Stomach (tissue), 19 donors: ENCODE measurements around the gene KAT14. TPM values are rescaled to one million over a fixed set of nuclear protein-coding genes. Genes with fewer than 3 reads are reported as not detected.
"Not testable (repeated sequence)": the region's sequence is repeated elsewhere in the genome, so short reads cannot be mapped to it uniquely, and the experiment has no call there.

Experiments used
- DNase-seq, 2 donors: peaks; one replicate each; pipeline versions ENCODE4 v3.0.0 to v3.0.0-alpha.2; 2013 to 2019
- H3K27ac ChIP-seq, 5 donors: fragments of 200-600 bp in 4 of 5; sonication (generic) in 4 of 5; one replicate each; pipeline ENCODE4 v1.5.1; 2013 to 2019; ENCODE audit warnings: mild to moderate bottlenecking in 1 of 5, moderate library complexity in 1 of 5
- H3K27me3 ChIP-seq, 3 donors: fragments of 200-600 bp; sonication (generic); one replicate each; pipeline ENCODE4 v1.5.1; 2017 to 2019; ENCODE audit warnings: mixed run types in 1 of 3
- H3K36me3 ChIP-seq, 4 donors: fragments of 200-600 bp; sonication (generic); 1 replicate in 3 of 4; 2 replicates in 1 of 4; pipeline ENCODE4 v1.5.1; 2016 to 2019
- H3K4me1 ChIP-seq, 4 donors: fragments of 200-600 bp; sonication (generic); one replicate each; pipeline ENCODE4 v1.5.1; 2016 to 2019
- H3K4me3 ChIP-seq, 4 donors: fragments of 200-600 bp; sonication (generic) in 3 of 4; one replicate each; pipeline ENCODE4 v1.5.1; 2016 to 2019; ENCODE audit warnings: mild to moderate bottlenecking in 1 of 4
- H3K9me3 ChIP-seq, 4 donors: fragments of 200-600 bp; sonication (generic); one replicate each; pipeline ENCODE4 v1.5.1; 2016 to 2019
- CTCF ChIP-seq, 7 experiments: fragments of 450-650 bp in 4 of 7; fragments of 200-600 bp in 3 of 7; sonication (generic) in 3 of 7; IDR thresholded peaks; one replicate each; pipeline ENCODE4 v1.5.1; 2016 to 2019; ENCODE audit warnings: antibody characterized with exemption in 7 of 7, control low read depth in 2 of 7, mild to moderate bottlenecking in 1 of 7
- EP300 ChIP-seq: sonication (generic); formaldehyde crosslinking; IDR thresholded peaks from one replicate; pipeline ENCODE4 v1.6.1; 2017; ENCODE audit warnings: antibody characterized with exemption
- POLR2A ChIP-seq, 4 donors: fragments of 450-650 bp; IDR thresholded peaks; one replicate each; pipeline ENCODE4 v1.6.1; 2016; ENCODE audit warnings: antibody characterized with exemption in 4 of 4, control low read depth in 2 of 4, mild to moderate bottlenecking in 1 of 4, moderate library complexity in 1 of 4
- POLR2AphosphoS5 ChIP-seq, 3 donors: sonication (generic); formaldehyde crosslinking; IDR thresholded peaks; one replicate each; pipeline ENCODE4 v1.6.1; 2016; ENCODE audit warnings: antibody characterized with exemption in 3 of 3
- WGBS, 5 donors: extraction: QIAGEN DNeasy Blood & Tissue Kit in 3 of 5; methylation state at CpG; one replicate each; pipeline versions ENCODE4 v1.1.5 to v1.1.7; 2013 to 2018; 5-methylcytosine and 5-hydroxymethylcytosine counted together
- intact Hi-C: fragments of 100-400 bp; cut with DNase I; formaldehyde crosslinking; loops from one replicate; pipeline ENCODE4 v1.15.1; 2023; ENCODE audit warnings: low total_unique reads
- long read RNA-seq, 10 donors: transcript quantifications; one replicate each; lab custom pipeline, GENCODE V29; 2026
- polyA plus RNA-seq, 3 donors: library from polyadenylated mRNA; stranded (reverse); fragments of 200-250 nt; gene quantifications; one replicate each; pipeline ENCODE4 v1.2.3, GENCODE V29; 2013
- total RNA-seq, 5 donors: library from RNA; depleted of rRNA; stranded (reverse); fragments of >200 nt; gene quantifications; one replicate each; pipeline versions ENCODE4 v1.1.0 to v1.2.3, GENCODE V29; 2014 to 2016
- donor health status: healthy with polysubstance abuse.
- donor health status: Bipolar disorder and iron deficiency.
- donor health status: healthy.

Gene KAT14, protein sequence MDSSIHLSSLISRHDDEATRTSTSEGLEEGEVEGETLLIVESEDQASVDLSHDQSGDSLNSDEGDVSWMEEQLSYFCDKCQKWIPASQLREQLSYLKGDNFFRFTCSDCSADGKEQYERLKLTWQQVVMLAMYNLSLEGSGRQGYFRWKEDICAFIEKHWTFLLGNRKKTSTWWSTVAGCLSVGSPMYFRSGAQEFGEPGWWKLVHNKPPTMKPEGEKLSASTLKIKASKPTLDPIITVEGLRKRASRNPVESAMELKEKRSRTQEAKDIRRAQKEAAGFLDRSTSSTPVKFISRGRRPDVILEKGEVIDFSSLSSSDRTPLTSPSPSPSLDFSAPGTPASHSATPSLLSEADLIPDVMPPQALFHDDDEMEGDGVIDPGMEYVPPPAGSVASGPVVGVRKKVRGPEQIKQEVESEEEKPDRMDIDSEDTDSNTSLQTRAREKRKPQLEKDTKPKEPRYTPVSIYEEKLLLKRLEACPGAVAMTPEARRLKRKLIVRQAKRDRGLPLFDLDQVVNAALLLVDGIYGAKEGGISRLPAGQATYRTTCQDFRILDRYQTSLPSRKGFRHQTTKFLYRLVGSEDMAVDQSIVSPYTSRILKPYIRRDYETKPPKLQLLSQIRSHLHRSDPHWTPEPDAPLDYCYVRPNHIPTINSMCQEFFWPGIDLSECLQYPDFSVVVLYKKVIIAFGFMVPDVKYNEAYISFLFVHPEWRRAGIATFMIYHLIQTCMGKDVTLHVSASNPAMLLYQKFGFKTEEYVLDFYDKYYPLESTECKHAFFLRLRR
- total RNA-seq (10 to 100 TPM in 3 of 5 donors, 1 to 10 TPM in 1, under 1 TPM in 1; 0.58 to 35.5 (median 12.5) TPM), polyA plus RNA-seq (10 to 100 TPM in 1 of 3 donors, 1 to 10 TPM in 2; 6.2 to 12.8 (median 7.1) TPM)
- long read RNA-seq, donor 1, partial matches to known transcripts, result 0 of 1 reads
- long read RNA-seq, donor 1, other reads (novel, unspliced or antisense), result 0 of 1 reads
- long read RNA-seq, donor 2, partial matches to known transcripts, result 0 of 1 reads
- long read RNA-seq, donor 2, other reads (novel, unspliced or antisense), result 0 of 1 reads
- long read RNA-seq, donor 3, partial matches to known transcripts, result 0 of 1 reads
- long read RNA-seq, donor 3, other reads (novel, unspliced or antisense), result 0 of 1 reads
- long read RNA-seq, donor 4, result 0 reads
- long read RNA-seq, donor 5, result 0 reads
- long read RNA-seq, donor 6, partial matches to known transcripts, result 5 of 5 reads
- long read RNA-seq, donor 6, other reads (novel, unspliced or antisense), result 0 of 5 reads
- long read RNA-seq, donor 7, result 0 reads
- long read RNA-seq, donor 8, partial matches to known transcripts, result 0 of 1 reads
- long read RNA-seq, donor 8, other reads (novel, unspliced or antisense), result 0 of 1 reads
- long read RNA-seq, donor 9, result 0 reads
- long read RNA-seq, donor 10, result 0 reads

GRCh38 chr20:18137412-18138265 is at the start of gene KAT14, which contains the start of gene PET117:
Gene KAT14, plus strand, starts transcription at chr20:18137863. Its CDS starts 4,798 bp downstream, at chr20:18142661.
Gene PET117, plus strand, starts transcription at chr20:18137863. Its CDS starts 93 bp downstream, at chr20:18137956.
- H3K9me3 ChIP-seq, result no peaks in the 10 kb centered on the region
- peak; percentile 90 to 98 for DNase-seq
- peak; percentile 83 to 97 (median 90) for TF ChIP-seq POLR2AphosphoS5 (IDR thresholded peaks at IDR 0.05)
- TF ChIP-seq EP300, result no peak
- no peaks in the 10 kb centered on the region for H3K27me3 ChIP-seq
- H3K4me1 ChIP-seq, result peaks cover 21 to 56% (median 38%) of the 10 kb centered on the region in 4 donors
- WGBS, 5 donors, result 0 to 2% (median 0%) methylated on average over 28 to 87 of the region's 87 CpGs
- H3K36me3 ChIP-seq, result peaks cover 1 to 9% (median 7%) of the 10 kb centered on the region in 4 donors
- intact Hi-C loops, result no loop called here
- H3K27ac ChIP-seq, result peak within 1 kb of the TSS; percentile 83 to 97 (median 96)
- peak within 1 kb of the TSS; percentile 74 to 98 (median 96) for H3K4me3 ChIP-seq

GRCh38 chr20:18088298-18088697 is 49.4 kb upstream of the KAT14 start:
- H3K9me3 ChIP-seq, H3K36me3 ChIP-seq, H3K4me3 ChIP-seq, H3K27ac ChIP-seq, DNase-seq, H3K4me1 ChIP-seq, intact Hi-C loops: not testable (repeated sequence)
- peaks cover 0 to 12% (median 0%) of the 10 kb centered on the region in 3 donors for H3K27me3 ChIP-seq
- 80 to 94% (median 90%) methylated on average over 3 of the region's 3 CpGs for WGBS, 5 donors

- H3K9me3 ChIP-seq, H3K36me3 ChIP-seq, H3K27ac ChIP-seq, intact Hi-C loops, H3K4me3 ChIP-seq, DNase-seq, H3K4me1 ChIP-seq: not testable (repeated sequence)
- H3K27me3 ChIP-seq, result peaks cover 0 to 14% (median 0%) of the 10 kb centered on the region in 3 donors
- 92 to 94% (median 94%) methylated on average over 11 of the region's 11 CpGs for WGBS, 5 donors
These were observed 48.8 kb upstream of the KAT14 start for GRCh38 chr20:18088841-18089240.

DNA sequence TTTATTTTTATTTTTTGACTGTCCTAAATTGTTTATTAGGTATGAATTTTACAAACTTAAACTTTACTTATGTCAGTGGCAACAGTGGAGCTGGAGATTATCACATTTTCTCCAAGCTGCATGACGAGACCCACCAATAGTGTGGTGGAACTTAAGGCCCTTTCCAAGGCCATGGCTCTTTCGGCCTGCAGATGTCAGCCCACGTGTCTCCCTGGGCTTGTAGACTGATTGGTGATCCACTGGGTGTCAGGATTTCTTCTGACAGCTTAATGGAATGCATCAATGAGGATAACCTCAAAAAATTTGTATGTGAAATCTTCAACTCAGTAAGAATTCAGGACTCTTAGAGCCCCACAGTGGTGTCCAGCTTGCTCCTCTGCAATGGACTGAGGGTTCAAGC is 47.6 kb upstream of the KAT14 start:
- intact Hi-C loops, result no loop called here
- 51 to 75% (median 63%) methylated on average over 3 of the region's 3 CpGs for WGBS, 5 donors
- DNase-seq, result no peak
- Histone ChIP-seq H3K4me3 (no peak overlapping the region), H3K27ac (no peak overlapping the region), H3K36me3 (no peaks in the 10 kb centered on the region), H3K27me3 (peaks cover 0 to 14% (median 0%) of the 10 kb centered on the region in 3 donors), H3K4me1 (peaks cover 0 to 7% (median 2%) of the 10 kb centered on the region in 4 donors), H3K9me3 (no peaks in the 10 kb centered on the region)
- TF ChIP-seq POLR2AphosphoS5 (IDR thresholded peaks at IDR 0.05) (no peak), EP300 (no peak), CTCF (IDR thresholded peaks at IDR 0.05) (no peak), POLR2A (IDR thresholded peaks at IDR 0.05) (no peak)

DNA sequence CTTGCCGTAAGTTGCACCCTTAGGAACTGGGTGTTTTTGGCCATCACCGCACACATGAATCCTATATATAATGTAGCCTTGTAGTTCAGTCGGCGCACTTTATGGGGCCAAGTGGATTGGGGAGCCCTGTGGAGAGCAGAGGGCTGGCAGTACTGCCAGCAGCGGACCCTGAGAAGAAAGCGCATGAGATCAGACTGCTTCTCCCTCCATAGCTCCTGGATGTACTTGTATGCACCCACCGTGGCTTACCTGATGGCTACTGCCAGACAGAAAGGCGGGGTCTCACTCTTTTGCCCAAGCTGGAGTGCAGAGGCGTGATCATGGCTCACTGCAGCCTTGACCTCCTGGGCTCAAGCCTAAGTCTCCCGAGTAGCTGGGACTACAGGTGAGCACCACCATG is 47.2 kb upstream of the KAT14 start:
- no peak overlapping the region for H3K27ac ChIP-seq
- peaks cover 0 to 14% (median 0%) of the 10 kb centered on the region in 3 donors for H3K27me3 ChIP-seq
- no peaks in the 10 kb centered on the region for H3K9me3 ChIP-seq
- H3K4me1 ChIP-seq, result peaks cover 0 to 7% (median 2%) of the 10 kb centered on the region in 4 donors
- intact Hi-C loops, result no loop called here
- no peak overlapping the region for H3K4me3 ChIP-seq
- WGBS, 5 donors, result 87 to 95% (median 94%) methylated on average over 9 to 10 of the region's 10 CpGs
- no peaks in the 10 kb centered on the region for H3K36me3 ChIP-seq
- DNase-seq, result no peak
- TF ChIP-seq POLR2AphosphoS5 (IDR thresholded peaks at IDR 0.05), result no peak
- TF ChIP-seq POLR2A (IDR thresholded peaks at IDR 0.05), result no peak
- no peak for TF ChIP-seq CTCF (IDR thresholded peaks at IDR 0.05)
- TF ChIP-seq EP300, result no peak
